Hematopoietic multipotent progenitor cell (in vitro differentiated cells): ENCODE data around the gene OR4D1. TPM values are rescaled to one million over a fixed set of nuclear protein-coding genes. Genes with fewer than 3 reads are reported as not detected.

ENCODE experiments used
- DNase-seq, 3 donors: peaks; one replicate each; pipeline ENCODE4 v3.0.0-alpha.2; 2011 to 2015; ENCODE audit warnings: low read depth in 2 of 3, low spot score in 2 of 3
- total RNA-seq: library from RNA; depleted of rRNA; stranded (reverse); fragments of >200 nt; gene quantifications from one replicate; pipeline ENCODE4 v1.2.3, GENCODE V29; 2012

Gene OR4D1
- total RNA-seq, 1 donor: 0.81 TPM

- no peak for DNase-seq
Measured at GRCh38 chr17:58191241-58191896, 43.2 kb downstream of the OR4D1 start.

GRCh38 chr17:58192612-58193011 is 44.4 kb downstream of the OR4D1 start, which contains the start of gene EPX:
TSS of gene EPX (plus strand) at chr17:58192726. CDS start at chr17:58192847, 121 bp downstream.
- DNase-seq: no peak

GRCh38 chr17:58193641-58194255 is 45.6 kb downstream of the OR4D1 start:
- DNase-seq: no peak

- DNase-seq: no peak
Measured at GRCh38 chr17:58195518-58196123, 47.4 kb downstream of the OR4D1 start.

GRCh38 chr17:58196610-58197009 is 48.4 kb downstream of the OR4D1 start:
- no peak for DNase-seq

- peak; percentile 6 to 69 (median 57) for DNase-seq
Measured at GRCh38 chr17:58200024-58200633, 51.9 kb downstream of the OR4D1 start.

GRCh38 chr17:58202859-58203258 is 54.7 kb downstream of the OR4D1 start:
- DNase-seq: no peak

- DNase-seq: no peak
Measured at GRCh38 chr17:58204796-58205195, 56.6 kb downstream of the OR4D1 start.

GRCh38 chr17:58205936-58206335 is 57.8 kb downstream of the OR4D1 start:
- no peak for DNase-seq

GRCh38 chr17:58207451-58207850 is 59.3 kb downstream of the OR4D1 start:
- DNase-seq: no peak

GRCh38 chr17:58208344-58208743 is 60.2 kb downstream of the OR4D1 start:
- DNase-seq: no peak

Other genes with a start within 250 kb of the OR4D1 start
- gene CUEDC1, start 193.0 kb upstream of the OR4D1 start, total RNA-seq: 0.54 TPM
- gene VEZF1, start 160.1 kb upstream of the OR4D1 start, total RNA-seq: 85.1 TPM
- 316 TPM for gene SRSF1, start 141.1 kb upstream of the OR4D1 start, total RNA-seq
- gene DYNLL2, start 65.0 kb upstream of the OR4D1 start, total RNA-seq: 14.5 TPM
- under 0.01 TPM for gene OR4D2, start 18.6 kb downstream of the OR4D1 start, total RNA-seq
- 0.54 TPM for gene EPX, start 44.3 kb downstream of the OR4D1 start, total RNA-seq
- gene MKS1, start 70.9 kb downstream of the OR4D1 start, total RNA-seq: 21.3 TPM
- gene LPO, start 90.2 kb downstream of the OR4D1 start, total RNA-seq: under 0.01 TPM
- 371 TPM for gene MPO, start 132.6 kb downstream of the OR4D1 start, total RNA-seq
- 16.7 TPM for gene TSPOAP1, start 180.4 kb downstream of the OR4D1 start, total RNA-seq
- gene SUPT4H1, start 203.8 kb downstream of the OR4D1 start, total RNA-seq: 67.3 TPM